ENCODE data around the gene EPHB6.

GRCh38 chr7:142896151-142896550 lies 41.3 kb downstream of the EPHB6 start:
- TF ChIP-seq POLR2A (IDR thresholded peaks at IDR 0.05) (no peak), EP300 (IDR thresholded peaks at IDR 0.05) (no peak), CTCF (IDR thresholded peaks at IDR 0.05) (no peak)

Data from sigmoid colon (tissue), 4 donors.